ENCODE measurements around the gene C1QTNF12. TPM values are rescaled to one million over a fixed set of nuclear protein-coding genes. Genes with fewer than 3 reads are reported as not detected.

Gene C1QTNF12
- total and polyA plus RNA-seq, 2 donors (not counting 3 experiments of a cell fraction or from before 2014, with no cell fraction given) = 1.0 to 1.9 TPM

DNA sequence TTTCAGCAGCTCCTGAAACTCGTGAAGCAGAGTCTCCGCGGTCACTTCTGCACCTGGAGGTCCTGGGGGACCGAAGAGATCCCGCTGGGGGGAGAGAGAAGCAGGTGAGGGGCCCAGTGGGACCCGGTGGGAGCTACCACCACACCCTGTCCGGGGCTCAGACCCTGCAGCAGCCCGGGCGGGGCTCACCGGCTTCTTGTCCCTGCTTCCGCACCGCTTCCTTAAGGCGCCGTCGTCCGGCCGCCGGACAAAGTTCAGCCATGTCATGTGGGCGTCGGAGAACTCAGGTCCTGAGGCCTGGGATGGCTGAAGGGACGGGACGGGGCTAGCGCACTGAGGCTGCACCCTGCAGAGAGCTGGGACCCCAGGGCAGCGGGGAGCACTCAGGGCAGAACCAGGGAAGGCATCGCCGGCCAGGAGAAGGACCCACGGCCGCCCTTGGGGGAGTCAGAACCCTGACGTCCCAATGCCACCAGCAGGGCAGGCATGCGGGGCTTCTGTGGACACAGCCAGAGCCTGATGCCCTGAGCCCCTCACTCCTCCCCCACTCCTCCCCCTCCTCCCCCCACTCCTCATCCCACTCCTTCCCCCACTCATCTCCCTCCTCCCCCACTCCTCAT is 2.2 kb downstream of the C1QTNF12 start:
- H3K79me2 ChIP-seq (ENCODE audit: control insufficient read depth, insufficient read depth, low read length) = no peaks in the 10 kb centered on the region
- H4K20me1 ChIP-seq (replicated peaks; ENCODE audit: control insufficient read depth, extremely low read depth, insufficient read depth, low read length) = no peaks in the 10 kb centered on the region
- no peaks in the 10 kb centered on the region for H3K9me1 ChIP-seq (replicated peaks; ENCODE audit: control insufficient read depth, extremely low read depth, insufficient read depth, low read length)
- FAIRE-seq (no peak), DNase-seq (ENCODE audit: low read depth, low spot score) (no peak)
- H3K4me3 ChIP-seq (replicated peaks in 1 of 3; ENCODE audit: insufficient read depth in 1 of 3, low read depth in 1 of 3, low read length in 3 of 3) = no peak overlapping the region
- H3K27me3 ChIP-seq (ENCODE audit: control insufficient read depth in 2 of 2, insufficient read depth in 2 of 2, low read length in 2 of 2) = peaks cover 10 to 14% of the 10 kb centered on the region in 2 experiments
- no peak for TF ChIP-seq CTCF (IDR thresholded peaks at IDR 0.05; ENCODE audit: extremely low read depth in 1 of 2, insufficient read depth in 1 of 2, low read depth in 1 of 2, low read length in 2 of 2)
- no peak for TF ChIP-seq FOS (IDR thresholded peaks at IDR 0.05; ENCODE audit: borderline replicate concordance, insufficient read depth, low read length)
- no peak for TF ChIP-seq JUN (IDR thresholded peaks at IDR 0.05; ENCODE audit: borderline replicate concordance, insufficient read depth, insufficient read length, low read depth)
- no peak for TF ChIP-seq MYC (IDR thresholded peaks at IDR 0.05; ENCODE audit: low read depth, low read length)
- no peak for TF ChIP-seq POLR2AphosphoS5 (IDR thresholded peaks at IDR 0.05; ENCODE audit: insufficient read depth, low read depth, low read length)
- no peak for TF ChIP-seq EZH2 (IDR thresholded peaks at IDR 0.05; ENCODE audit: borderline replicate concordance, low read depth, low read length, severe bottlenecking)
- TF ChIP-seq POLR2A (IDR thresholded peaks at IDR 0.05; ENCODE audit: low read depth, low read length) = no peak
- intact Hi-C loops (cut with micrococcal nuclease) (no loop called here), dilution Hi-C loops (cut with MboI; ENCODE audit: extremely low pct_ligation_motif_present, low sequenced_read_pairs) (no loop called here)
- H3K36me3 ChIP-seq (ENCODE audit: control insufficient read depth in 2 of 2, extremely low read depth in 1 of 2, insufficient read depth in 2 of 2, low read length in 2 of 2) = no peaks in the 10 kb centered on the region
- no peak overlapping the region for H3K9ac ChIP-seq (replicated peaks; ENCODE audit: extremely low read depth, insufficient read depth, low read length)
- CTCF ChIA-PET = no interaction called here
- H3K9me3 ChIP-seq (replicated peaks; ENCODE audit: control insufficient read depth, insufficient read depth, low read length) = no peaks in the 10 kb centered on the region
- H2AFZ ChIP-seq (ENCODE audit: low read depth, low read length) = no peak overlapping the region
- BruUV-seq (replicated peaks) = no TSS peak
- H3K27ac ChIP-seq (ENCODE audit: insufficient read depth, low read depth, low read length) = no peak overlapping the region
- no peaks in the 10 kb centered on the region for H3K4me1 ChIP-seq (ENCODE audit: control insufficient read depth, extremely low read depth, insufficient read depth, low read length)
- POLR2A ChIA-PET = no interaction called here
- no peak overlapping the region for H3K4me2 ChIP-seq (ENCODE audit: insufficient read depth, low read length)
